WTC11 (cell line): ENCODE results near the gene PROB1. TPM values are rescaled to one million over a fixed set of nuclear protein-coding genes. Genes with fewer than 3 reads are reported as not detected.

Experiments used
- ATF1 ChIP-seq: sonication (generic); formaldehyde crosslinking; IDR thresholded peaks from 2 replicates; pipeline ENCODE4 v1.8.1; 2023; ENCODE audit warnings: mild to moderate bottlenecking, moderate library complexity, missing genetic modification reagents
- ATF3 ChIP-seq: sonication (generic); formaldehyde crosslinking; conservative IDR thresholded peaks from 2 replicates; pipeline ENCODE4 v1.8.1; 2022; ENCODE audit warnings: mild to moderate bottlenecking, missing genetic modification reagents
- CBFB ChIP-seq: sonication (generic); formaldehyde crosslinking; IDR thresholded peaks from 2 replicates; pipeline ENCODE4 v1.8.1; 2022; ENCODE audit warnings: mild to moderate bottlenecking, low read depth, missing genetic modification reagents
- CDX4 ChIP-seq: fragments of 250-450 bp; sonication (Bioruptor Pico); IDR thresholded peaks from 2 replicates; pipeline ENCODE4 v1.9.0; 2021; ENCODE audit warnings: moderate library complexity, mild to moderate bottlenecking, inconsistent platforms, borderline replicate concordance
- CREB1 ChIP-seq: sonication (generic); formaldehyde crosslinking; IDR thresholded peaks from 2 replicates; pipeline ENCODE4 v1.8.0; 2023; ENCODE audit warnings: mild to moderate bottlenecking, missing genetic modification reagents
- E2F5 ChIP-seq: sonication (generic); formaldehyde crosslinking; IDR thresholded peaks from 2 replicates; pipeline ENCODE4 v1.8.1; 2022; ENCODE audit warnings: mild to moderate bottlenecking, moderate library complexity, missing genetic modification reagents
- EMX1 ChIP-seq: fragments of 250-450 bp; sonication (Bioruptor Pico); IDR thresholded peaks from 2 replicates; pipeline ENCODE4 v1.8.0; 2021; ENCODE audit warnings: mild to moderate bottlenecking
- ETV6 ChIP-seq: sonication (generic); formaldehyde crosslinking; IDR thresholded peaks from 2 replicates; pipeline ENCODE4 v1.8.1; 2022; ENCODE audit warnings: mild to moderate bottlenecking, missing genetic modification reagents
- FOXJ3 ChIP-seq: sonication (generic); formaldehyde crosslinking; IDR thresholded peaks from 2 replicates; pipeline ENCODE4 v1.9.0; 2021; ENCODE audit warnings: missing genetic modification reagents, mild to moderate bottlenecking, borderline replicate concordance
- FOXP1 ChIP-seq: sonication (generic); formaldehyde crosslinking; IDR thresholded peaks from 2 replicates; pipeline ENCODE4 v1.8.0; 2022; ENCODE audit warnings: missing genetic modification reagents, mild to moderate bottlenecking, moderate library complexity, borderline replicate concordance
- GABPB1 ChIP-seq: sonication (generic); formaldehyde crosslinking; IDR thresholded peaks from 2 replicates; pipeline ENCODE4 v1.8.1; 2023; ENCODE audit warnings: mild to moderate bottlenecking, missing genetic modification reagents
- JAZF1 ChIP-seq: fragments of 250-450 bp; sonication (Bioruptor Pico); IDR thresholded peaks from 2 replicates; pipeline ENCODE4 v1.9.0; 2021; ENCODE audit warnings: moderate library complexity, mild to moderate bottlenecking, inconsistent platforms
- KAT7 ChIP-seq: sonication (generic); formaldehyde crosslinking; IDR thresholded peaks from 2 replicates; pipeline ENCODE4 v1.8.1; 2023; ENCODE audit warnings: missing genetic modification reagents, mild to moderate bottlenecking, borderline replicate concordance
- MYBL2 ChIP-seq: sonication (generic); formaldehyde crosslinking; IDR thresholded peaks from 2 replicates; pipeline ENCODE4 v1.8.1; 2023; ENCODE audit warnings: mild to moderate bottlenecking, moderate library complexity, missing genetic modification reagents
- NFYB ChIP-seq: sonication (generic); formaldehyde crosslinking; conservative IDR thresholded peaks from 2 replicates; pipeline ENCODE4 v1.8.0; 2022; ENCODE audit warnings: low read depth, missing genetic modification reagents
- NR1H2 ChIP-seq: sonication (generic); formaldehyde crosslinking; IDR thresholded peaks from 2 replicates; pipeline ENCODE4 v1.9.0; 2021; ENCODE audit warnings: mild to moderate bottlenecking, moderate library complexity, missing genetic modification reagents
- OVOL2 ChIP-seq: fragments of 250-450 bp; sonication (Bioruptor Pico); IDR thresholded peaks from 2 replicates; pipeline ENCODE4 v1.9.0; 2021; ENCODE audit warnings: mild to moderate bottlenecking, borderline replicate concordance
- PREB ChIP-seq: sonication (generic); formaldehyde crosslinking; IDR thresholded peaks from 2 replicates; pipeline ENCODE4 v1.8.1; 2022; ENCODE audit warnings: mild to moderate bottlenecking, missing genetic modification reagents, moderate library complexity, borderline replicate concordance
- SOX15 ChIP-seq: fragments of 250-450 bp; sonication (Bioruptor Pico); IDR thresholded peaks from 2 replicates; pipeline ENCODE4 v1.9.0; 2021; ENCODE audit warnings: mild to moderate bottlenecking
- STAT6 ChIP-seq: sonication (generic); formaldehyde crosslinking; conservative IDR thresholded peaks from 2 replicates; pipeline ENCODE4 v1.8.1; 2023; ENCODE audit warnings: mild to moderate bottlenecking, low read depth, missing genetic modification reagents, moderate library complexity
- TEAD4 ChIP-seq: sonication (generic); formaldehyde crosslinking; IDR thresholded peaks from 2 replicates; pipeline ENCODE4 v1.8.0; 2022; ENCODE audit warnings: mild to moderate bottlenecking, missing genetic modification reagents
- TP53 ChIP-seq: sonication (generic); formaldehyde crosslinking; IDR thresholded peaks from 2 replicates; pipeline ENCODE4 v1.8.1; 2023; ENCODE audit warnings: mild to moderate bottlenecking, missing genetic modification reagents
- USF1 ChIP-seq: sonication (generic); formaldehyde crosslinking; IDR thresholded peaks from 2 replicates; pipeline ENCODE4 v1.8.0; 2022; ENCODE audit warnings: mild to moderate bottlenecking, missing genetic modification reagents
- ZNF138 ChIP-seq: sonication (generic); formaldehyde crosslinking; conservative IDR thresholded peaks from 2 replicates; pipeline ENCODE4 v1.8.1; 2022; ENCODE audit warnings: mild to moderate bottlenecking, moderate library complexity, missing genetic modification reagents
- ZNF263 ChIP-seq: sonication (generic); formaldehyde crosslinking; IDR thresholded peaks from 2 replicates; pipeline ENCODE4 v1.8.1; 2022; ENCODE audit warnings: low read depth, mild to moderate bottlenecking, moderate library complexity, missing genetic modification reagents
- ZNF416 ChIP-seq: fragments of 250-450 bp; sonication (Bioruptor Pico); IDR thresholded peaks from 2 replicates; pipeline ENCODE4 v1.9.0; 2021; ENCODE audit warnings: mild to moderate bottlenecking, inconsistent platforms
- ZNF425 ChIP-seq: fragments of 250-450 bp; sonication (Bioruptor Pico); conservative IDR thresholded peaks from 2 replicates; pipeline ENCODE4 v1.9.0; 2021; ENCODE audit warnings: mild to moderate bottlenecking
- ZNF512 ChIP-seq: sonication (generic); formaldehyde crosslinking; IDR thresholded peaks from 2 replicates; pipeline ENCODE4 v1.8.1; 2022; ENCODE audit warnings: missing genetic modification reagents, borderline replicate concordance
- ZNF671 ChIP-seq: fragments of 250-450 bp; sonication (Bioruptor Pico); IDR thresholded peaks from 2 replicates; pipeline ENCODE4 v1.8.0; 2021; ENCODE audit warnings: mild to moderate bottlenecking
- total RNA-seq: library from RNA; stranded (reverse); gene quantifications from 3 replicates; pipeline ENCODE4 v1.2.3, GENCODE V29; 2021

Gene PROB1
- total RNA-seq, 1 experiment from 2014 or later, result 2.5 TPM

GRCh38 chr5:139394654-139395566 is at the start of gene PROB1 (continued):
- TF ChIP-seq ZNF416 (CRISPR knock-in tag) (no peak), E2F5 (0 out of 2 replicates have a peak, but pooled peaks have one; percentile 2), ATF3 (CRISPR knock-in tag) (no peak; the same call in 1 of the 2 replicates), JAZF1 (CRISPR knock-in tag) (no peak), ETV6 (CRISPR knock-in tag) (0 out of 2 replicates have a peak, but pooled peaks have one; percentile 33), MYBL2 (CRISPR knock-in tag) (no peak), FOXP1 (no peak), ZNF512 (no peak), ZNF263 (CRISPR knock-in tag) (0 out of 2 replicates have a peak, but pooled peaks have one; percentile 18), CREB1 (CRISPR knock-in tag) (no peak), ZNF138 (CRISPR knock-in tag) (no peak), KAT7 (CRISPR knock-in tag) (no peak), TEAD4 (CRISPR knock-in tag) (no peak), FOXJ3 (CRISPR knock-in tag) (no peak), ATF1 (no peak), EMX1 (no peak), CBFB (CRISPR knock-in tag) (no peak), NFYB (no peak), USF1 (CRISPR knock-in tag) (no peak), OVOL2 (no peak), ZNF671 (no peak), TP53 (CRISPR knock-in tag) (no peak; the same call in 1 of the 2 replicates), NR1H2 (CRISPR knock-in tag) (no peak), CDX4 (CRISPR knock-in tag) (no peak), PREB (CRISPR knock-in tag) (no peak), STAT6 (CRISPR knock-in tag) (0 out of 2 replicates have a peak, but pooled peaks have one; percentile 45), SOX15 (CRISPR knock-in tag) (no peak), ZNF425 (CRISPR knock-in tag) (no peak), GABPB1 (CRISPR knock-in tag) (no peak)
